ENCODE results near the gene KCNN1. TPM values are rescaled to one million over a fixed set of nuclear protein-coding genes. Genes with fewer than 3 reads are reported as not detected.

Gene KCNN1
- total and polyA plus RNA-seq, 2 of the 13 experiments (the other 11 are each of a cell fraction or from before 2014, with no cell fraction given), result 0.04 TPM; not detected in 1

DNA sequence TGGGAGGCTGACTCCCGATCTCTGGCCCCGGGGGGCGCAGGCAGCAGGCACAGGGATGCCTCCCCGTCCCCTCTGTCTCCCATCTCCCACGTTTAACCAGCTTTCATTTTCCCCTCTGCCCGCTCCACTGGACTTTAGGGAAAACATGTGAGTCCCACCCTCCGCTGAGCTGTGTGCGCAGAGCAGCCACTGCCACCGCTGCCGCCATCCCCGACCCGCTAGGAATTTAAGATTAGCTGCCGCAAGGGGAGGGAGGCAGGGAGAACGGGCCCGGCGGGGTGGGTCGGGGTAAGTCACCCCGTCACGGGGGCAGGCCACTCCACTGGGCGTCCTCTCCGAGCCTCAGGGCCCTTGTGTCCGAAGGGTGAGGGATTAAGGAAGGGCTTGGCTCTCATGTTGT is 15.5 kb downstream of the KCNN1 start:
- WGBS (ENCODE audit: low lambda C conversion rate), result 44% methylated on average over 12 of the region's 22 CpGs
- DNase-seq (ENCODE audit: low spot score) (no peak), ATAC-seq (no peak; the same call in 1 of the 3 replicates), FAIRE-seq (no peak)
- H3K4me1 ChIP-seq (ENCODE audit: insufficient read depth, low read length), result no peaks in the 10 kb centered on the region
- in situ Hi-C loops (cut with HindIII; ENCODE audit: extremely low pct_ligation_motif_present, low pct_unique_long_range_greater_than_20kb) (no loop called here), intact Hi-C loops (cut with micrococcal nuclease; ENCODE audit: unreplicated experiment) (no loop called here)
- H3K27ac ChIP-seq (ENCODE audit: extremely low read length, insufficient read depth, low read length), result no peak overlapping the region
- ChIA-PET POLR2A (no interaction called here), CTCF (ENCODE audit: low intra/inter-chr PET ratio, low total read pairs) (no interaction called here)
- no peak overlapping the region for H3K4me2 ChIP-seq (ENCODE audit: low read depth, low read length)
- H3K9me3 ChIP-seq (ENCODE audit: low read length), result no peaks in the 10 kb centered on the region
- H2AFZ ChIP-seq (ENCODE audit: low read length), result no peak overlapping the region
- BruUV-seq (replicated peaks), result no TSS peak
- no peaks in the 10 kb centered on the region for H4K20me1 ChIP-seq (ENCODE audit: insufficient read depth, low read length)
- no peak overlapping the region for H3K4me3 ChIP-seq (replicated peaks in 1 of 3; ENCODE audit: insufficient read depth in 1 of 3, low read depth in 2 of 3, low read length in 3 of 3)
- no peaks in the 10 kb centered on the region for H3K36me3 ChIP-seq (replicated peaks in 1 of 2; ENCODE audit: control insufficient read depth in 1 of 2, insufficient read depth in 2 of 2, low read length in 2 of 2)
- no peak overlapping the region for H3K9ac ChIP-seq (ENCODE audit: insufficient read depth, low read depth, low read length)
- no peaks in the 10 kb centered on the region for H3K79me2 ChIP-seq (ENCODE audit: insufficient read depth, low read length)
- TF ChIP-seq, protein P1, sequence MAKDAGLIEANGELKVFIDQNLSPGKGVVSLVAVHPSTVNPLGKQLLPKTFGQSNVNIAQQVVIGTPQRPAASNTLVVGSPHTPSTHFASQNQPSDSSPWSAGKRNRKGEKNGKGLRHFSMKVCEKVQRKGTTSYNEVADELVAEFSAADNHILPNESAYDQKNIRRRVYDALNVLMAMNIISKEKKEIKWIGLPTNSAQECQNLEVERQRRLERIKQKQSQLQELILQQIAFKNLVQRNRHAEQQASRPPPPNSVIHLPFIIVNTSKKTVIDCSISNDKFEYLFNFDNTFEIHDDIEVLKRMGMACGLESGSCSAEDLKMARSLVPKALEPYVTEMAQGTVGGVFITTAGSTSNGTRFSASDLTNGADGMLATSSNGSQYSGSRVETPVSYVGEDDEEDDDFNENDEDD (CRISPR knock-in tag; IDR thresholded peaks at IDR 0.05; ENCODE audit: borderline replicate concordance), result no peak
- TF ChIP-seq NCOR1 (IDR thresholded peaks at IDR 0.05; ENCODE audit: borderline replicate concordance, low read length), result no peak
- TF ChIP-seq, protein P2, sequence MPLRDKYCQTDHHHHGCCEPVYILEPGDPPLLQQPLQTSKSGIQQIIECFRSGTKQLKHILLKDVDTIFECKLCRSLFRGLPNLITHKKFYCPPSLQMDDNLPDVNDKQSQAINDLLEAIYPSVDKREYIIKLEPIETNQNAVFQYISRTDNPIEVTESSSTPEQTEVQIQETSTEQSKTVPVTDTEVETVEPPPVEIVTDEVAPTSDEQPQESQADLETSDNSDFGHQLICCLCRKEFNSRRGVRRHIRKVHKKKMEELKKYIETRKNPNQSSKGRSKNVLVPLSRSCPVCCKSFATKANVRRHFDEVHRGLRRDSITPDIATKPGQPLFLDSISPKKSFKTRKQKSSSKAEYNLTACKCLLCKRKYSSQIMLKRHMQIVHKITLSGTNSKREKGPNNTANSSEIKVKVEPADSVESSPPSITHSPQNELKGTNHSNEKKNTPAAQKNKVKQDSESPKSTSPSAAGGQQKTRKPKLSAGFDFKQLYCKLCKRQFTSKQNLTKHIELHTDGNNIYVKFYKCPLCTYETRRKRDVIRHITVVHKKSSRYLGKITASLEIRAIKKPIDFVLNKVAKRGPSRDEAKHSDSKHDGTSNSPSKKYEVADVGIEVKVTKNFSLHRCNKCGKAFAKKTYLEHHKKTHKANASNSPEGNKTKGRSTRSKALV (CRISPR knock-in tag; IDR thresholded peaks at IDR 0.05), result no peak
- TF ChIP-seq ZBTB21 (CRISPR knock-in tag; IDR thresholded peaks at IDR 0.05), result no peak
- no peak for TF ChIP-seq CBFB (CRISPR knock-in tag; IDR thresholded peaks at IDR 0.05)
- no peak for TF ChIP-seq PPARG (CRISPR knock-in tag; conservative IDR thresholded peaks at IDR 0.05)
- TF ChIP-seq NR2F6 (IDR thresholded peaks at IDR 0.05), result no peak
- no peak for TF ChIP-seq NR2F6 (CRISPR knock-in tag; IDR thresholded peaks at IDR 0.05)
- no peak for TF ChIP-seq GZF1 (CRISPR knock-in tag; IDR thresholded peaks at IDR 0.05)
- no peak for TF ChIP-seq ZNF335 (CRISPR knock-in tag; IDR thresholded peaks at IDR 0.05)
- no peak for TF ChIP-seq NFE2L1 (CRISPR knock-in tag; IDR thresholded peaks at IDR 0.05; ENCODE audit: borderline replicate concordance)
- peaks cover 2 to 37% of the 10 kb centered on the region in 2 experiments; a peak in 3 of 5 replicates for H3K27me3 ChIP-seq (ENCODE audit: control insufficient read depth in 1 of 2, insufficient read depth in 2 of 2, low read length in 2 of 2)
